22Rv1 (cell line): ENCODE results near the gene LRRC38.
"Not testable (repeated sequence)": the region's sequence is repeated elsewhere in the genome, so short reads cannot be mapped to it uniquely, and the experiment has no call there.

Experiments
- CTCF ChIP-seq: fragments of 450-650 bp; IDR thresholded peaks from 2 replicates; pipeline ENCODE4 v1.5.1; 2017; ENCODE audit warnings: mild to moderate bottlenecking
- ZFX ChIP-seq: fragments of 450-650 bp; IDR thresholded peaks from 2 replicates; pipeline ENCODE4 v1.6.1; 2017; ENCODE audit warnings: antibody characterized with exemption, borderline replicate concordance

DNA sequence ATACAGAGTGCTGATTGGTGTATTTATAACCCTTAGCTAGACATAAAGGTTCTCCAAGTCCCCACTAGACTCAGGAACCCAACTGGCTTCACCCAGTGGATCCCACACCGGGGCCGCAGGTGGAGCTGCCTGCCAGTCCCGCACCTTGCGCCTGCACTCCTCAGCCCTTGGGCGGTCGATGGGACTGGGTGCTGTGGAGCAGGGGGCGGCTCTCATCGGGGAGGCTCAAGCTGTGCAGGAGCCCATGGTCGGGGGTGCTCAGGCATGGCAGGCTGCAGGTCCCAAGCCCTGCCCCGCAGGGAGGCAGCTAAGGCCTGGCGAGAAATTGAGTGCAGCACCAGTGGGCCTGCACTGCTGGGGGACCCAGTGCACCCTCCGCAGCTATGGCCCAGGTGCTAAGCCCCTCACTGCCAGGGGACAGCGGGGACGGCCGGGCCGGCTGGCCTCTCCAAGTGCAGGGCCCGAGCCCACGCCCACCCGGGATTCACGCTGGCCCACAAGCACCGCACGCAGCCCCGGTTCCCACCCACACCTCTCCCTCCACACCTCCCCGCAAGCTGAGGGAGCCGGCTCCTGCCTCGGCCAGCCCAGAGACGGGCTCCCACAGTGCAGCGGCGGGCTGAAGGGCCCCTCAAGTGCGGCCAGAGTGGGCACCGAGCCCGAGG is 80.0 kb downstream of the LRRC38 start:
- TF ChIP-seq CTCF, ZFX: not testable (repeated sequence)
